Renal cortex interstitium (tissue), 11 donors: ENCODE measurements around the gene GRAPL. TPM values are rescaled to one million over a fixed set of nuclear protein-coding genes. Genes with fewer than 3 reads are reported as not detected.
"Not testable (repeated sequence)": the region's sequence is repeated elsewhere in the genome, so short reads cannot be mapped to it uniquely, and the experiment has no call there.

Experiments used
- DNase-seq, 11 donors: peaks; one replicate each; pipeline ENCODE4 v3.0.0-alpha.2; 2013; ENCODE audit warnings: low read depth in 9 of 11, low spot score in 4 of 11; ENCODE audit errors: extremely low read depth in 1 of 11
- polyA plus RNA-seq, 3 donors: library from polyadenylated mRNA; unstranded; fragments of 120-200 nt; gene quantifications; one replicate each; pipeline ENCODE4 v1.2.1, GENCODE V29; 2013; ENCODE audit not compliant: insufficient read length in 3 of 3

GRAPL gene
- polyA plus RNA-seq, 3 donors, result 1.8 to 6.4 (median 3.6) TPM

DNA sequence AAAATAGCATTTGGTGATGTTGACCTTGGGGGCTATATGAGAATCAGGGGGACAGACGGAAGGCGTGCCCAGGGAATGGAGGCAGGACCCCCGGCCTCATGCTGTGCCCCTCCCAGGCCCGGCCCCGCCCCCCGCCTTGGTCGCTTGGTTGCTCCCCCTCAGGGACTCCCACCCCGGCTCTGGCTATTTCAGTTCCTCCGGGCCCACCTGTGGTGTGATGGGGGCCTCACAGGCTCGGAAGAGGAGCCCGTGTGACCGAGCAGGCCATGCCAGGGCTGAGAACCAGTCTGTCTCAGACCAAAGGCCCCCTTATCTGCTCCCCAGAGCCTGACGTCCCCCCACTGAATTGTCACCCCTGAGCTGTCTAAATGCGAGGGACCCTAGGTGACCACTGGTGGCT lies 4.4 kb downstream of the GRAPL start:
- DNase-seq, result not testable (repeated sequence)

- DNase-seq, result not testable (repeated sequence)
Observed at GRCh38 chr17:19133793-19134192, 6.4 kb downstream of the GRAPL start.

DNA sequence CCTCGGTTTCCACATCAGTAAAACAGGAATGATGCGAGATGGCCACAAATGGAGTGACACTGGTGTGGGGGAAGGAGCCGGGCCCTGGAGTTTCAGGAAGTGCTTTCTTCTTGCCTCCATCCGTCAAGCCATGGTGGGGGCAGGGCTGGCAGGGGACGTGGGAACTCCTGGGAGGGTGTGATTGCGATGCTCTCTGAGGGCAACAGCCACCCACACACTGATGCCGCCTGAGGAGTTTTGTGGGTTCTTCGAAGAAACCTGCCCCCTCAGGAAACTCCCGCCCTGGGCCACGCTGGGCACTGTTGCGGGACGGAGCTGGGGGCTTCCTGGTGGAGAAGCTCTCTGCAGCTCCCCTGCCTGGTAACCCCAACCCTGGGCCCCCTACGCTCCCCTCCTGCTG lies 8.0 kb downstream of the GRAPL start:
- DNase-seq, result not testable (repeated sequence)

GRCh38 chr17:19136138-19136537 lies 8.7 kb downstream of the GRAPL start:
- not testable (repeated sequence) for DNase-seq

GRCh38 chr17:19136605-19137004 lies 9.2 kb downstream of the GRAPL start:
- not testable (repeated sequence) for DNase-seq

- not testable (repeated sequence) for DNase-seq
Observed at GRCh38 chr17:19137959-19138358, 10.6 kb downstream of the GRAPL start.

DNA sequence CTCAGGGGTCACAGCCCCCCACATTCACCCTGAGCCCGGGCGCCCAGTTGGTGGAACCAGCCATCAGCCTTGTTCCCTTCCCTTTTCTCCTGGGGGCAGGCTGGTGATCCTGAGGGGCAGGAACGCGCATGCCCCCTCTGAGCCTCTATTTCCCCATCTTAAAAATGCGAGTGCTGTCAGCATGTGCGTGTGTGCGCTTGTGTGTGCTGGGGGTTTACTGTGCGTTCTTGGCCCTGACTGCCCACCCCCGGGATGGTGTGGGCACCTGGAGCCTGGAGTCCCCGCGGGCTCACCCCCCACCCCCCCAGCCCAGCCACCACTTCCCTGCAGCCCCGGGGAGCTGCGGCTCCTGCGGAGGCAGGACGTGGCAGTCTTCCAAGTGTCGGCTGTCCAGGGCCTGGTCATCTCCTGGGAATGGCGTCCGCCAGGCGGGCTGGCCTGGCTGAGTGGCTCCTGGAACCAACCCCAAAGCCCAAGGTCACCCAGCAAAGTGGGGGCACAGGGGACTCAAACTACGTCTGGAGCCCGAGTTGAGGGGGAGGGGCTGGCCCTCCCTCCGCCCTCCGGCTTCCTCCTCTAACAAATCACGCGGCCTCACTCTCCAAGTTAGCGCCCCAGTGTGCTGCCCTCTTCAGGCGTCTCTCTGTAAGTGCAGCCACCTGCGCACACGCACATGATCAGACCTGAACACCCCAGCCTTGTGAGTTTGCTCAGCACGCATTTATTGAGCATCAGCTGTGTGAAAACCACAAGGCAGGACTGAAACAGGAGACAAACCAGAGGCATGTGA lies 14.2 kb downstream of the GRAPL start:
- DNase-seq, result not testable (repeated sequence)

- not testable (repeated sequence) for DNase-seq
Observed at GRCh38 chr17:19142419-19142818, 15.0 kb downstream of the GRAPL start.

- DNase-seq, result not testable (repeated sequence)
Observed at GRCh38 chr17:19143097-19143777, 15.8 kb downstream of the GRAPL start.

- DNase-seq, result not testable (repeated sequence)
Observed at GRCh38 chr17:19144373-19144772, 17.0 kb downstream of the GRAPL start.

DNA sequence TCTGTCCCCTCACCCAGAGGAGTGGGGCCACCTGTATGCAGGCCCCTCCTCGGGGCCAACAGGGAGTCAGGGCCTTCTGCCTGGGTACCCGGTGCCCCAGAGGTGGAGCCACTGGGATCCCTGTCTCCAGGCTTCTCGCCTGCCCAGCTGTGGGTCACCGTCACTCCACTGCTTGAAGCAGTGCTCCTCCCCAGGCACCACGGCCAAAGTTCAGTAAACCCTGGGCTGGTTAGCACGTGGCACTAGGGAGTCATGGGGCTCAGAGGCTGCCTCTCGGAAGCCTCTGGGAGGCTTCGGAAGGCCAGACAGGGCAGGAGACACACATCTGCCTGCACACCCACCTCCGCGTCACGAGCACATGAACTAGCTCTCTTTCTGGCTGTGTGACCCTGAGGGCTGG lies 18.1 kb downstream of the GRAPL start:
- DNase-seq, result not testable (repeated sequence)

DNA sequence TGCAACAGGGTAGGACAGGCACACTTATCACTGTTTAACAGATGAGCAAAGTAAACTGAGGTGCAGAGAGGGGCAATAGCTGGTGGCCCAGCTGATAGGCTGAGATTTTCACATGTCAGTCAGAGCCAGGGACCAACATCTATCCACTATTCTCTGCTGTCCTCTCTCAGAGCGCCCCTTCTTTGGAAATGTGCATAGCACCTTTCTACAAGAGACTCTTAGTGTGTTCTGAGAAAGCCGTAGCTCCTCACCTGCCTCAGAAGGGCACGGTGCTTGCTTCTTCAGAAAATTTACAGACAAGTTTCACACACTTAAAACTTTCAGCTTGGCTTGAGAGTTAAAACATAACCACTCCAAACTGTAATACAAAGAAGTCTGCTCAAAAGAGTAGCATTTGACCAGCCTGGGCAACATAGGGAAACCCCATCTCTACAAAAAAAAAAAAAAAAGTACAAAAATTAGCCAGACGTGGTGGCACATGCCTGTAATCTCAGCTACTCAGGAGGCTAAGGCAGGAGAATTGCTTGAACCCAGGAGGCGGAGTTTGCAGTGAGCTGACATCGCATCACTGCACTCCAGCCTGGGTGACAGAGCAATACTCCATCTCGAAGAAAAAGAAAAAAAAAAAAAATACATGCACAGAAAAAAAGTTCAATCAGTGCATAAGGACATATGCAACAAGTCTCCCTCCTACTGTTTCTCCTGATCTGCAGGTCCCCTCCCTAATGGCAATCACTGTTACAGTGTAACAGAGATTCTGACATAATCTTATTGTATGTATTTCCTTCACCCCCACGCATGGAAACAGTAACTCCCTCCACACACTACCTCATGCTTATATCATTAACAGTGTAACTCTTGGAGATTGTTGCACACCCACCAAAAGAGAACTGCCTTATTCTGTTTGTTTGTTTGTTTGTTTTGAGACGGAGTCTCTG lies 23.6 kb downstream of the GRAPL start:
- DNase-seq, result not testable (repeated sequence)

- not testable (repeated sequence) for DNase-seq
Observed at GRCh38 chr17:19157628-19158027, 30.2 kb downstream of the GRAPL start.

- not testable (repeated sequence) for DNase-seq
Observed at GRCh38 chr17:19158478-19158877, 31.1 kb downstream of the GRAPL start.

- DNase-seq, result not testable (repeated sequence)
Observed at GRCh38 chr17:19158938-19159337, 31.5 kb downstream of the GRAPL start.

DNA sequence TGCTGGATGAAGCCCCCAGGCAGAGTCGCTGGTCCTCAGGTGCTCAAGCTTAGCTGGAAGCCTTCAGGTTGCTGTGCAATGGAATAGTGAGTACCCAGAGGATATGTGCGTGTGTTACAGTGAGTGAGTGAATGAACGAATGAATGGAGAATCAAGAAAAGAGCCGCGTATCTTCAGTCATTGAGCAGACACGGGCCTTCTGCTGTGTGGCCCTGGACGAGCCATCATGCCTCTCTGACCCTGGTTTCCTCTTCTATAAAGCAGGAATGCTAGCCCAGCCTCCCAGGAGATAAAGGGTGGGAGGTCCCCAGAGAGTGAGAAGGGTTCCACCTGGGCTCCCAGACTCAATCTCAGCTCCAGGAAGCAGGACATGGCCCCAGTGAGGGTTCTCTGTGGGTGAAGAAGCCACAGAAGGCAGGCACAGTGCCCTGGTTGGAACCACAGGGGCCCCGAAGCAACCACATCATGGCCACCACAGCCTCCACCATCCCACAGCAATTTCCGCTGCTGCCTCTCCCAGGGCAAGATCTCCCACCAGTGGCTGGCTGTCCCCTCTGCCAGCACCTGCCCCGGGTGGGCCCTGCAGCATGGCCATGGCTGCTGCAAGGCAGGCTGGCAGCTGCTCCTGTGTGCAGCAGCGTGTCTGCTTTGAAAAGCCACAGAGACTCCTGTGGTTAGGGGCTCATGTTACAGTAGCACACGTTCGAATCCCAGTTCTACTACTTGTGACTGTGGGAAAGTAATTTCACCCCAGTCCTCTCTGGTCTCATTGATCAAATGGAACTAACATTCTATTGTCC lies 34.1 kb downstream of the GRAPL start:
- DNase-seq, result not testable (repeated sequence)

DNA sequence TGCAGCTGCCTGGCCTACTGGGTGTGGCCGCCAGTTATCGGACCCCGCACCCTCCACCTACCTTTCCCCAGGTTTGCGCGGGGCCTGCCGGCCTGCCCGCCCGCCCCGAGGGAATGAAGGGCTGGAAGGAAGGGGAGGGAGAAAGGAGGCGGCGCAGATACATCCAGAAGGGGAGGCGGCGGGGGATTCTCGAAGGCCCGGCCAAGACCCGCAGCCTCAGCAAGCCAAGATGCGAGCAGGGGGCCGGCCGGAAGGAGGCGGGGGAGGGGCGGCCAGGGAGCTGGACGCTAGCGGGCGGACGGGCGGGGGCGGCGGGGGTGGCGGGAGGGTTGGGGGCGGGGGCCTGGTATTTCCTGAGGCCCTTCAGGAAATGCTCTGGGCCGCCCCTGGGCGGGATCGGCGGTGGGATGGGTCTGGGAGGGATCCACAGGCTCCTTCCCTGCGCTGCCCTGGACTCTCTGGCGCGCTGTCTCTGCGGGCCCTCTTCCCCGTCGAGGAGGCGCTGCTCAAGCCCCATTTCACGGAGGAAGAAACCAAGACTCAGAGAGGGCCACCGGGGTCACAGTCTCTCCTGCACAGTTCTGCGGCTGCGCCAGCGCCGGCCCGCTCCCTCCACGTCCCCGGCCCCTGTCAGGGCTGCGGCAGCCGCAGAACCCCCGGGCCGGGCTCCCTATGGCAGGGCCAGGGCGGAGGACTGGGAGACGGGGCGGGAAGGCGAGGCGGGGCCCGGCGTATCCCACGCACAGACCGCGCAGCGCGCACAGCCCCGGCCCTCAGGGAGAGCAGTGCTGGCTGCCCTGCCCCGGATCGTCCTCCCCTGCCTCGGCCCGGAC lies 35.2 kb downstream of the GRAPL start:
- not testable (repeated sequence) for DNase-seq

GRCh38 chr17:19174422-19174821 lies 47.0 kb downstream of the GRAPL start:
- not testable (repeated sequence) for DNase-seq
